Smooth muscle cell (in vitro differentiated cells): ENCODE measurements around the gene TMEM131. TPM values are rescaled to one million over a fixed set of nuclear protein-coding genes. Genes with fewer than 3 reads are reported as not detected.

Experiments
- DNase-seq: peaks from one replicate; lab custom pipeline; 2025; ENCODE audit not compliant: unreplicated experiment; lab: John Stamatoyannopoulos, UW
- H2AFZ ChIP-seq: fragments of 200-600 bp; sonication (generic); 2 replicates; pipeline ENCODE4 v1.6.0; 2016; ENCODE audit warnings: antibody characterized with exemption, low read depth, mild to moderate bottlenecking
- H3F3A ChIP-seq: fragments of 200-600 bp; sonication (generic); 2 replicates; pipeline ENCODE4 v1.6.0; 2017; ENCODE audit warnings: antibody characterized with exemption, low read depth
- H3K27ac ChIP-seq: fragments of 200-600 bp; sonication (generic); 2 replicates; pipeline ENCODE4 v1.5.1; 2016; ENCODE audit warnings: low read depth, mild to moderate bottlenecking
- H3K27me3 ChIP-seq: fragments of 200-600 bp; sonication (generic); 2 replicates; pipeline ENCODE4 v1.6.1; 2016; ENCODE audit warnings: low read depth, mild to moderate bottlenecking
- H3K36me3 ChIP-seq: fragments of 200-600 bp; sonication (generic); 2 replicates; pipeline ENCODE4 v1.5.1; 2016; ENCODE audit warnings: low read depth
- H3K4me1 ChIP-seq: fragments of 200-600 bp; sonication (generic); 2 replicates; pipeline ENCODE4 v1.5.1; 2016; ENCODE audit warnings: low read depth
- H3K4me2 ChIP-seq: fragments of 200-600 bp; sonication (generic); 2 replicates; pipeline ENCODE4 v1.6.0; 2016; ENCODE audit warnings: mild to moderate bottlenecking
- H3K4me3 ChIP-seq: fragments of 200-600 bp; sonication (generic); 2 replicates; pipeline ENCODE4 v1.5.1; 2016; ENCODE audit warnings: mild to moderate bottlenecking
- H3K79me2 ChIP-seq: fragments of 200-600 bp; sonication (generic); 2 replicates; pipeline ENCODE4 v1.6.0; 2016; ENCODE audit warnings: low read depth, mild to moderate bottlenecking
- H3K9ac ChIP-seq: fragments of 200-600 bp; sonication (generic); 2 replicates; pipeline ENCODE4 v1.6.0; 2016; ENCODE audit warnings: low read depth
- H3K9me3 ChIP-seq: fragments of 200-600 bp; sonication (generic); replicated peaks from 2 replicates; pipeline ENCODE4 v1.5.1; 2016; ENCODE audit warnings: low read depth
- H4K20me1 ChIP-seq: fragments of 200-600 bp; sonication (generic); 2 replicates; pipeline ENCODE4 v1.6.0; 2016; ENCODE audit warnings: low read depth
- CTCF ChIP-seq: fragments of 200-600 bp; sonication (generic); IDR thresholded peaks from 2 replicates; pipeline ENCODE4 v1.5.1; 2017; ENCODE audit warnings: borderline replicate concordance, mild to moderate bottlenecking, antibody characterized with exemption; ENCODE audit not compliant: insufficient read depth, poor library complexity, severe bottlenecking
- WGBS: methylation state at CpG from one replicate; pipeline ENCODE4 v1.1.7; 2016; ENCODE audit warnings: low lambda C conversion rate; 5-methylcytosine and 5-hydroxymethylcytosine counted together
- polyA plus RNA-seq: library from polyadenylated mRNA; unstranded; fragments of >200 nt; fragmentation: Nextera tagmentation; extraction: Ambion mirVana; gene quantifications from 2 replicates; pipeline ENCODE4 v1.2.1, GENCODE V29; 2016
- total RNA-seq: library from RNA; depleted of rRNA; stranded (reverse); fragments of >200 nt; gene quantifications from 2 replicates; pipeline ENCODE4 v1.2.3, GENCODE V29; 2014

Gene TMEM131
- total and polyA plus RNA-seq, 2 experiments from 2014 or later = 16.7 to 32.3 TPM

- Histone ChIP-seq H3K4me3 (no peak overlapping the region), H2AFZ (no peak overlapping the region), H3F3A (no peaks in the 10 kb centered on the region), H3K27ac (no peak overlapping the region), H3K79me2 (peaks cover 16% of the 10 kb centered on the region), H3K4me2 (no peak overlapping the region), H3K9me3 (no peaks in the 10 kb centered on the region), H3K36me3 (peaks cover 2% of the 10 kb centered on the region), H4K20me1 (peaks cover 68% of the 10 kb centered on the region), H3K27me3 (no peaks in the 10 kb centered on the region), H3K9ac (no peak overlapping the region), H3K4me1 (no peaks in the 10 kb centered on the region)
- no peak for TF ChIP-seq CTCF
- no peak for DNase-seq
- 81% methylated on average over 6 of the region's 6 CpGs for WGBS
These were observed 149.9 kb downstream of the TMEM131 start for GRCh38 chr2:97845818-97846217.

GRCh38 chr2:97845133-97845532, 150.6 kb downstream of the TMEM131 start:
- Histone ChIP-seq H3K4me3 (no peak overlapping the region), H3K9ac (no peak overlapping the region), H2AFZ (no peak overlapping the region), H4K20me1 (peaks cover 62% of the 10 kb centered on the region), H3K36me3 (peaks cover 9% of the 10 kb centered on the region), H3K27me3 (no peaks in the 10 kb centered on the region), H3K4me2 (no peak overlapping the region), H3F3A (no peaks in the 10 kb centered on the region), H3K27ac (no peak overlapping the region), H3K4me1 (no peaks in the 10 kb centered on the region), H3K9me3 (no peaks in the 10 kb centered on the region), H3K79me2 (peaks cover 16% of the 10 kb centered on the region)
- 86% methylated on average over 4 of the region's 4 CpGs for WGBS
- DNase-seq = no peak
- no peak for TF ChIP-seq CTCF

GRCh38 chr2:97844311-97844859, 151.4 kb downstream of the TMEM131 start:
- no peak for TF ChIP-seq CTCF
- H2AFZ ChIP-seq = no peak overlapping the region
- H3K27me3 ChIP-seq = no peaks in the 10 kb centered on the region
- no peak overlapping the region for H3K4me2 ChIP-seq
- no peak for DNase-seq
- H3K9me3 ChIP-seq = no peaks in the 10 kb centered on the region
- WGBS = 55% methylated on average over 2 of the region's 2 CpGs
- H3K4me3 ChIP-seq = no peak overlapping the region
- H3K4me1 ChIP-seq = no peaks in the 10 kb centered on the region
- H3K36me3 ChIP-seq = peaks cover 12% of the 10 kb centered on the region
- no peak overlapping the region for H3K9ac ChIP-seq
- peaks cover 57% of the 10 kb centered on the region for H4K20me1 ChIP-seq
- H3F3A ChIP-seq = no peaks in the 10 kb centered on the region
- H3K27ac ChIP-seq = no peak overlapping the region
- peaks cover 16% of the 10 kb centered on the region for H3K79me2 ChIP-seq

GRCh38 chr2:97840198-97840597, 155.6 kb downstream of the TMEM131 start:
- H3F3A ChIP-seq = no peaks in the 10 kb centered on the region
- WGBS = 95% methylated on average over 6 of the region's 6 CpGs
- H3K4me3 ChIP-seq = no peak overlapping the region
- no peak overlapping the region for H3K4me2 ChIP-seq
- DNase-seq = no peak
- no peaks in the 10 kb centered on the region for H3K4me1 ChIP-seq
- TF ChIP-seq CTCF = no peak
- H3K36me3 ChIP-seq = peaks cover 18% of the 10 kb centered on the region
- H3K79me2 ChIP-seq = no peaks in the 10 kb centered on the region
- peaks cover 40% of the 10 kb centered on the region for H4K20me1 ChIP-seq
- no peak overlapping the region for H2AFZ ChIP-seq
- no peak overlapping the region for H3K27ac ChIP-seq
- H3K9me3 ChIP-seq = no peaks in the 10 kb centered on the region
- no peaks in the 10 kb centered on the region for H3K27me3 ChIP-seq
- no peak overlapping the region for H3K9ac ChIP-seq
